ENCODE data around the gene RNF32.

RNF32 gene

GRCh38 chr7:156677374-156678054 lies 36.9 kb downstream of the RNF32 start:
- DNase-seq (ENCODE audit: low read depth): no peak
- H3K4me3 ChIP-seq (ENCODE audit: low read depth, low read length): no peak overlapping the region
- no peak for TF ChIP-seq CTCF (conservative IDR thresholded peaks at IDR 0.05; ENCODE audit: low read depth, low read length)

- no peak overlapping the region for H3K4me3 ChIP-seq (ENCODE audit: low read depth, low read length)
- TF ChIP-seq CTCF (conservative IDR thresholded peaks at IDR 0.05; ENCODE audit: low read depth, low read length): peak; percentile 33
- peak; percentile 53 for DNase-seq (ENCODE audit: low read depth)
Measured at GRCh38 chr7:156680281-156680680, 39.7 kb downstream of the RNF32 start.

DNA sequence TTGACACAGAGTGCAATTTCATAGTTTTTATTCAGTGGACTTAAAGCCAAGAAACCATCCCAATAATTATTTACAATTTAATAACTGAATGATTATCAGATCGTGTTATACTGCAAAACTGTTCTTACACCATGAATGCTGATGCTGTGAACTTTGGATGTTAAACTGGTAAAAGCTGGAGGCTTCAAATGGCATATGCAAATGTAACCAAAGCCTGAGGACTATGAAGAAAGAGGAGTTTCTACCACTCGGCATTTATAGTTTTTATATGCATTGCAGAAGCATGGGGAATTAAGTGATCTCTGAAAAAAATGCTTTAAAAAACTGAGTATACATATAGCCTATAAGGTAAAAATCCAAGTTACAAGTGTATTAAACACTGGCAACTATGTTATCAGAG lies 42.4 kb downstream of the RNF32 start:
- TF ChIP-seq CTCF (conservative IDR thresholded peaks at IDR 0.05; ENCODE audit: low read depth, low read length): no peak
- H3K4me3 ChIP-seq (ENCODE audit: low read depth, low read length): no peak overlapping the region
- no peak for DNase-seq (ENCODE audit: low read depth)

- no peak for DNase-seq (ENCODE audit: low read depth)
- H3K4me3 ChIP-seq (ENCODE audit: low read depth, low read length): no peak overlapping the region
- no peak for TF ChIP-seq CTCF (conservative IDR thresholded peaks at IDR 0.05; ENCODE audit: low read depth, low read length)
Measured at GRCh38 chr7:156684251-156684650, 43.7 kb downstream of the RNF32 start.

DNA sequence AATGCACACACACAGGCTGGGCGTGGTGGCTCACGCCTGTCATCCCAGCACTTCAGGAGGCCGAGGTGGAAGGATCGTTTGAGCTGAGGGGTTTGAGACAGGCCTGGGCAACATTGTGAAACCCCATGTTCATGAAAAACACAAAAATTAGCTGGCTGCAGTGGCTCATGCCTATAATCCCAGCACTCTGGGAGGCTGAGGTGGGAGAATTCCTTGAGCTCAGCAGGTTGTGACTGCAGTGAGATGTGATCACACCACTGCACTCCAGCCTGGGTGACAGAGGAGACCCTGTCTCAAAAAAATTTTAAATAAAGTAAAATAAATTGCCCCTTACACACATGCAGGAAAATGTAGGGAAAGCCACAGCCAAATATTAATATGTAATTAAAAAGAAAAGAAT lies 44.1 kb downstream of the RNF32 start:
- DNase-seq (ENCODE audit: low read depth): no peak
- no peak overlapping the region for H3K4me3 ChIP-seq (ENCODE audit: low read depth, low read length)
- no peak for TF ChIP-seq CTCF (conservative IDR thresholded peaks at IDR 0.05; ENCODE audit: low read depth, low read length)

DNA sequence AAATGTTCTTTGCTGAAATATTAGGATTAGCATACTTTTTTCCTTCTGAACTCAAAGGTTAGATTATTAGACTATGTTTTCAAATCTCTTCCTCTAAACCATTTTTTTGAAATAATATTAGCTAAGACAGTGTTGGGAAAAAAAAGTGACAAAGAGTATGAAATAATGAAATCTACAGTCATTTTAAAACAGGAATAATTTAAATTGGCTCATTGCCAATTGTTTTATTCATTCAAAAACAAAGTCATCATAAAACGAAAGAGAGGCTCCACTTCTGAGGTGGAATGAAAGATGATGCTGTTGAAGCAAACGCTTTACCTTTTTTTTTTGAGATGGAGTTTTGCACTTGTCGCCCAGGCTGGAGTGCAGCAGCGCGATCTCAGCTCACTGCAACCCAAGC lies 51.2 kb downstream of the RNF32 start:
- TF ChIP-seq CTCF (conservative IDR thresholded peaks at IDR 0.05; ENCODE audit: low read depth, low read length): no peak
- DNase-seq (ENCODE audit: low read depth): no peak
- H3K4me3 ChIP-seq (ENCODE audit: low read depth, low read length): no peak overlapping the region

DNA sequence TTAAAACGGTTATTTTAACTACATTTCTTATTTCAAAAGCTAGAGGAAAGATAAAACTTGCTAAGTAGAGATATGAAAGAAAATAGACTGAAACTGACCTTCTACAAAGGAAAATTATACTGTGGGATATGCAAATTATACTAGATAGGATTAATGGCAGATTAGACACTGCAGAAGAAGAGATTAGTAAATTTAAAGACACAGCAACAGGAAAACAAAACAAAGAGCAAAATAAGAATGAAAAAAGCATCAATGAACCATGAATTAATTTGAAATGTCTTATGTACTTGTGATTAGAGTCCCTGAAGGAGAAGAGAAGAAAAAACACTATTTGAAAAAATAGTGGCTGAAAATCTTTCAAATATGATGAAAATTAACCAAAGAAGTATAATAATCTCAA lies 52.3 kb downstream of the RNF32 start:
- H3K4me3 ChIP-seq (ENCODE audit: low read depth, low read length): no peak overlapping the region
- no peak for TF ChIP-seq CTCF (conservative IDR thresholded peaks at IDR 0.05; ENCODE audit: low read depth, low read length)
- DNase-seq (ENCODE audit: low read depth): no peak

Measured in choroid plexus epithelial cell (primary cell).